ENCODE results near the gene TOMM20. TPM values are rescaled to one million over a fixed set of nuclear protein-coding genes. Genes with fewer than 3 reads are reported as not detected.
"Not testable (repeated sequence)": the region's sequence is repeated elsewhere in the genome, so short reads cannot be mapped to it uniquely, and the experiment has no call there.

TOMM20 gene
- total RNA-seq, 1 experiment from 2014 or later, result 108 TPM

DNA sequence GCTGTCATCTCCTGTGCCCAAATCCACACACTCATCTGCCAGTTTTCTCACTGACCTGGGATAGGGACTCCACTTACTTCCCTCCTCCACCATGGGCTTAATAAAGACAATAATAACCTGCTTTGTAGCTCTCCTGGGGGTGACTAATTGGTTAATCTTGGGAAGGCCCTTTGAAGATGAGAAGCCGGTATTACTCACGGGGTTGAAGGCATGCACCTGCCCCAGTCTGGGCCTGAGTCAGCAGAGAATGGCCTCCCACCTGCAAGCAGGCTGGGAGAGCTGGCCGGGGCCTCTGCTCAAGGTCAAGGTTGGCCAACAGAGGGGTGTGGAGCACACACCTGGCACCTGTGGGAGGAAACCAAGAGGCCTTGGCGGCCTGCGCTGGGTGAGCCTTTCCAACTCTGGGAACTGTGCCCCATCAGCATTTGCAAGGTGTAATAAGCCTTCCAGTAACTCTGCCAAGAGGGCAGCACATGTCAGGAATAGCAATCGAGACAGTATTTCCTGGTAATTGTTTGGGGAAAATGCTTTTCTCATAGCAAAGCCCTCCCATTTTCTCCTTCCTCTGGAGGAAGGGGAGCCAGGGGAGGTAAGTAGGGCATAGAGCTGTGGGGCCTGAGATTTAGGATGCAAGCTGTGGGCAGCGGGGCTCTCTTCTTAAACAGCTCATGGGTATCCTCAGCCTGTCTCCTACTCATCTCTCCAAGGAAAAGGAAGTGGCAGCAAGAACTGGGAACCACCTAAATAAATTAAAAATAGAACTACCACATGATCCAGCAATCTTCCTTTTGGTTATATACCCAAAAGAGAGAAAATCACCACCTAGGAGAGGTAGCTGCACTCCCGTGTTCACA is 49.0 kb downstream of the TOMM20 start:
- DNase-seq (ENCODE audit: low read depth), result peak; percentile 85

- peak; percentile 51 for DNase-seq (ENCODE audit: low read depth)
Measured at GRCh38 chr1:235078480-235079381, 49.9 kb downstream of the TOMM20 start.

GRCh38 chr1:235077571-235078479 is 50.8 kb downstream of the TOMM20 start:
- no peak for DNase-seq (ENCODE audit: low read depth)

DNA sequence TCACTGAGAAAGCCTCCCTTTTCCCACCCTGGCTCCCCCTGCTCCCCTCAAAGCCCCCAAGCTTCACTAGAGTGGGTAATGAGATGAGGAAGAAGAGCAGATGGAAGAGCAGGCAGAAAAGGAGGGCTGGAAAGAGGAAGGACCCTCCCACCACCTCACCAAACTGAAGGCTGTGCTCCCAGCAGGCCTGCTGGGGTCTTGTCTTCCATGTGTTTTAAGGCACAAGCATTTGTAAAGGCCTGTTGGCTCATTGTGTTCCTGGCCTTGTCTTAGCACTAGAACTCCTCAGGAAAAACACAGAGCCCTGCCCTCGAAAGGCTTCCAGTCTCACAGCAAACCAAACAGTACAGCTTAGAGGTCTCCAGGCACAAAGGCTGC is 51.5 kb downstream of the TOMM20 start:
- no peak for DNase-seq (ENCODE audit: low read depth)

GRCh38 chr1:235076504-235077162 is 52.0 kb downstream of the TOMM20 start:
- DNase-seq (ENCODE audit: low read depth), result no peak

- DNase-seq (ENCODE audit: low read depth), result no peak
Measured at GRCh38 chr1:235075777-235076308, 52.8 kb downstream of the TOMM20 start.

- DNase-seq (ENCODE audit: low read depth), result peak; percentile 87
Measured at GRCh38 chr1:235075048-235075776, 53.4 kb downstream of the TOMM20 start.

- DNase-seq (ENCODE audit: low read depth), result peak; percentile 67
Measured at GRCh38 chr1:235074523-235075047, 54.1 kb downstream of the TOMM20 start.

DNA sequence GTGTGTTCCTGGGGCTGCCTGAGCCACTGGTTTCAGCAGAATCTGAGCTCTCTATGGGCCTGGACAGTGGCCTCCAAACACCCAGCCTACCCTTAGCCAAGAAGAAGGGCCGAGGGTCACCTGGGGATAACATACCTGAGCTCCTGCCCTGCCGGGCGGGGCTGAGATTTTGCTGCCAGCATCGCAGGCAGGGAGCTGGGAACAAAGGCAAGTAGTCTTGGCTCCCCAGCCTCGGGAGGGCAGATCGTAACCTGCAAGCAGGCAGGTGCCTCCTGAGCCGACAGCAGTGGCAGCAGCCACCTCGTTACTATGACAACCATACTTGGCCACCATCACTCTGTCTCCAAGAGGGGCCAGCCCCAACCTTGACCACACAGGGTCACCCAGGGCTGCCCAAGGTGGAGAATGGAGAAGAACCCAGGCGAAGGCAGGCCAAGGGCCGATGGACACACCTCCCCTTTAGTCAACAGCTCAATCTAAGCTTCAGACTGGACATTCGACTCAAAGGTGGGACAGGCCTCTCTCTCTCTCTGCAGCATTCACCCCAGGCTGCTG is 54.6 kb downstream of the TOMM20 start:
- DNase-seq (ENCODE audit: low read depth), result no peak

DNA sequence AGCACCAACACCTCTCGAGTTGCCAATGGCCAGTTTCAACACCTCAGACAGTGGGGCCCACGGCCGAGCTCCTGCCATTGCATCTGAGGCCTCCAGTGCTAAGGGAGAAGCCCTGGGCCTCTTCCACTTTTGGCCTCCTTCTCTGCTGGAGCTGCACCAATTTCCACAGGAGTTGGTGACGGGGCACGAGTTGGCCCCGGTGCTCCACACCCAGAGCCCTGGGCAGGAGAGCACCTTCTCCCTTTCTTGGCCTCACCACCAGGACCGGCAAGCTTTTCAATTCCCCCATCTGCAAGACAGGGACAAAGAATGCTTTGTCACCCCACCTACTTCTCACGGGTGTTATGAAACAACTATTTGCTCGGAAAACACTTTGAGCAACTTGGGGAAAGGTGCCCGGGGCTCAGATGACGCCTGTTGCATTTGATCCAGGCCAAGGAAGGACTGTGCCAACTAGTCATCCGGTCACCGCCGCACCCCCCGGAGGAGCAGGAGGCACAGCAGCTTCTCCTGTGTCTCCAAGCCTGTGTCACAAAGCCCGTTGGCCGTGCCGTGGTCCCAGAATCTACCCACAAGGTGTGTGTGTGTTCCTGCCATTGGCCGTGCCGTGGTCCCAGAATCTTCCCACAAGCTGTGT is 55.2 kb downstream of the TOMM20 start:
- no peak for DNase-seq (ENCODE audit: low read depth)

GRCh38 chr1:235072577-235072976 is 56.1 kb downstream of the TOMM20 start:
- DNase-seq (ENCODE audit: low read depth), result not testable (repeated sequence)

DNA sequence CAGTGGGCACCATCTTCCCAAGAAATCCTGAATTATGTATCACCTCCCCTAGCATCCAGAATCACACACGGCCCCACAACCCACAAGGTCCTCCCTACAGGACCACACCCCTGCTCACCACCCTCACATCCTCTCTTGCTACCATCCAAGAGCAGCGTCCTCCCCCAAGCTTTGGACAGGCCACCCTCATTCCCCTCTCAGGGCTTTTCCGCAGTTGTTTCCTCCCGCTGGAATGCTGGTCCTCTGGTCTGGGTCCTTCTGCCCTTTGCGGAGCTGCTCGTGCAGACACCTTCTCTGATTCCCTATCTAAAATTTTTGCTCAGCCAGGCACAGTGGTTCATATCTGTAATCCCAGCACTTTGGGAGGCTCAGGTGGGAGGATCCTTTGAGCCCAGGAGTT is 56.5 kb downstream of the TOMM20 start:
- no peak for DNase-seq (ENCODE audit: low read depth)

DNA sequence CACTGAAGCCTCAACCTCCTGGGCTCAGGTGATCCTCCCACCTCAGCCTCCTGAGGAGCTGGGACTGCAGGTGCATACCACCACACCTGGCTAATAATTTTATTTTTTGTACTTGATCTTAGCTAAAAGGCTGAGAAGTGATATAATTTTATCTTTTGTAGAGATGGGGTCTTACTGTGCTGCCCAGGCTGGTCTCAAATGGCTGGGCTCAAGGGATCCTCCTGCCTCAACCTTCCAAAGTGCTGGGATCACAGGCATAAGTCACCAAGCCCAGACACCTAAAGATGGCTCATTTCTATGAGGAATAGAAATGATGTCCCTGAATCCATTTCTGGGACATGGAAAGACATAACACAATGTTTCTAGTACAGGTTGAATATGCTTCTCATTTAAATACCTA is 57.8 kb downstream of the TOMM20 start:
- DNase-seq (ENCODE audit: low read depth), result no peak

DNA sequence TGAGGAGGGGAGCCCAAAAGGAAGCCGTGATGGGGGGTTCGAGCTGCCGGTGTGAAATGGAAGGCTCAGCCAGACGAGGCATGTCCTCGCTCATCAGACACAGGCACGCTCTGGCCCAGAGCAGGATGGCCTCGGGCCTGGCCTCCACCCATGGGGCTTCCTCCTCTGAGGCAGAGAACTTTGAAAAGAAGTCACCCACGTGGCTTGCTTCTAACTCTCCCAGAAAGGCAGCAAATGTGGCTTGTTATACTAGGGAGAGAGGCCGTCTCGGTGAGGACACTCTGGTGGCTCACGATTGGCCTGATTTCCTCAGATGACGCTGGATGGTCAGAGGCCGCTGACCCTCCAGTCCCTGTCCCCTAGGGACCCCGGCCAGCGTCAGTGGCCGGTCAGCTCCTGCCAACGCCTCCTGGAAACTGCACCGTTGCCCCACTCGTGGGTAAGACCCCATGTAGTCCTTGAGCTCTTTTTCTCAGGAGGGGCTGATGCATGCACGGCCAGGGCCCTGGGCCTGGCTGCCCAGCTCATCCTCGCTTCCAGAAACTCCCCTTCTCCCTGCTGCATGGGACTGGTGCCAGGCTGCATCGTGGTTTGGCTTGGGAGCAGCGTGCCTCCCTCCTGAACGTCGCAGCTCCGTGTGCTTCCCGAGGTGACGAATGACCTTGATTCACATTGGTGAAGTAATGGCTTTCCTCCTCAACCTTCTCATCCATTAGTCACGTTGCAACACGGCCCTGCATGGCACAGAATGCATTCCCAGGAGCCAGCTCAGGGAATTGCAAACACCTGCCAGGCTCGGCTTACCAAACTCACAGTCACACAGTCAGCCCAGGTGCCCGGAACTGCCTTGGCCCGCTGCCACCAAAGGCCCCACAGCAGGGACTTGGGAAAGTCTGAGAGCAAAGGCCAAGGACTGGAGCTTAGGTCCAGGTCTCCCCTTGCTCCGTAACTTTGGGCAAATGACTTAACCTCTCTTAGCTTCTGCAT is 58.8 kb downstream of the TOMM20 start:
- DNase-seq (ENCODE audit: low read depth), result peak; percentile 97

- no peak for DNase-seq (ENCODE audit: low read depth)
Measured at GRCh38 chr1:235069176-235069575, 59.5 kb downstream of the TOMM20 start.

DNA sequence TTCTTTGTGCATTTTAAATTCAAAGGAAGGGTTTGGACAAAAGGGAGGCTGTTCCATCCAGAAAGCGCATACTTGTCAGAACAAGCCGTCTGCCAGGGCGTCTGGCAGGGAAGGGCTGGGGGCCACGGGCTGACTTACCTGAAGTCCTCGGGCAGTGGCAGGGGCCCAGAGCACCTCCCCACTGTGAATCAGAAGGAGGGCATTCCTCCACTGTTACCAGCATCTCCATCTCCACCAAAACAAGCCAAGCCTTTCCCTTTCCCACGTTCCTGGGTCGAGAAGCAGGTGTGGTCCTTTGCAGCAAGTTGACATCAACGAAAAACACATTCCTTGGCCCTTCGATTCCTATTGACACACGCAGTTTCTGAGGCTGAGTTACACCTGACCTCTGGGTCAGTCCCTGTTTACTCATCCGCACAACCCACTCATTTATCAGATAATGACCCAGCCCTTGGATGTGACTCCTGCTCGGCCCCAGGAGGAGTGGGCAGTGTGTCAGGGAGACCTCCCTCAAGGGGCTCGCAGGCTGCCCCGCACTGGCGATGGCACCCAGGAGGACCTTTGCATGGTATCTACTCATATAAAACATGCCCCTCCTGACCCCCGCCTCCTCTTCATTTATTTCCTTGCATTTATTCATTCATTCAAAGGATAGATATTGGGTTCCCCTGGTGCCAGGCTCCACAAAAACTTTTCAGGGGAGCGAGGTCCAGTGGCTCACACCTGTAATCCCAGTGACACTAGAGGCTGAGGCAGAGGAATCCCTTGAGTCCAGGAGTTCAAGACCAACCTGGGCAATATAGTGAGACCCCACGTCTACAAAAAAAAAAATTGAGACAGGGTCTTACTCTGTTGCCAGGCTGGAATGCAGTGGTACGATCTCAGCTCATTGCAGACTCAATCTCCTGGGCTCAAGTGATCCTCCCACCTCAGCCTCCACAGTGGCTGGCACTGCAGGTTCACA is 60.2 kb downstream of the TOMM20 start:
- peak; percentile 76 for DNase-seq (ENCODE audit: low read depth)
